ENCODE measurements around the gene SH3PXD2A. TPM values are rescaled to one million over a fixed set of nuclear protein-coding genes. Genes with fewer than 3 reads are reported as not detected.

SH3PXD2A gene
- total and polyA plus RNA-seq, 10 of the 15 experiments (the other 5 are each of a cell fraction or from before 2014, with no cell fraction given) = 0.63 to 14.0 (median 4.4) TPM

DNA sequence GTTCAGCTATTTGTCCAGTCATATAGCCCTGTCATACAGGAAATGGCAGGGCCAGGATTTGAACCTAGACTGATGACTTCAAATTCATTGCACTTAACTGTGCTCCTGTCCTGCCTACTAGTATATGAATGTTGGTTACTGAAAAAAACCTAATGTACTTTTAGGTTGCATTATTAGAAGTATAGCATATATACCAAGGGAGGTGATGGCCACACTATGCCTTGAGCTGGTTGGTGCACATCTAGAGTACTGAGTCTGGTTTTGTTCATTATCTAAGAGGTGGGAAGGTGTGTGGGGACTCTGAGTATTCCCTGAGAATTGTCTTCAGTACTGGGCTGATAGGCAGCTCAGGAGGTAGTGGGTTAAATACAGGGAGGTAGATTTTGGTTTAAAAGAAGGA lies 273.9 kb downstream of the SH3PXD2A start:
- no peaks in the 10 kb centered on the region for H4K20me1 ChIP-seq (ENCODE audit: control insufficient read depth, insufficient read depth)
- TF ChIP-seq SRF (IDR thresholded peaks at IDR 0.05; ENCODE audit: low read depth in 2 of 2, low read length in 2 of 2) (no peak), ZNF622 (IDR thresholded peaks at IDR 0.05) (no peak), NR2C2 (IDR thresholded peaks at IDR 0.05; ENCODE audit: borderline replicate concordance, control insufficient read depth, insufficient read length, low read depth) (no peak), HDGF (IDR thresholded peaks at IDR 0.05) (no peak), WRNIP1 (IDR thresholded peaks at IDR 0.05; ENCODE audit: borderline replicate concordance, low read depth, low read length) (no peak), TAF1 (IDR thresholded peaks at IDR 0.05; ENCODE audit: borderline replicate concordance, low read depth, low read length) (no peak), RBBP5 (conservative IDR thresholded peaks at IDR 0.05) (no peak)
- TF ChIP-seq, protein P1, sequence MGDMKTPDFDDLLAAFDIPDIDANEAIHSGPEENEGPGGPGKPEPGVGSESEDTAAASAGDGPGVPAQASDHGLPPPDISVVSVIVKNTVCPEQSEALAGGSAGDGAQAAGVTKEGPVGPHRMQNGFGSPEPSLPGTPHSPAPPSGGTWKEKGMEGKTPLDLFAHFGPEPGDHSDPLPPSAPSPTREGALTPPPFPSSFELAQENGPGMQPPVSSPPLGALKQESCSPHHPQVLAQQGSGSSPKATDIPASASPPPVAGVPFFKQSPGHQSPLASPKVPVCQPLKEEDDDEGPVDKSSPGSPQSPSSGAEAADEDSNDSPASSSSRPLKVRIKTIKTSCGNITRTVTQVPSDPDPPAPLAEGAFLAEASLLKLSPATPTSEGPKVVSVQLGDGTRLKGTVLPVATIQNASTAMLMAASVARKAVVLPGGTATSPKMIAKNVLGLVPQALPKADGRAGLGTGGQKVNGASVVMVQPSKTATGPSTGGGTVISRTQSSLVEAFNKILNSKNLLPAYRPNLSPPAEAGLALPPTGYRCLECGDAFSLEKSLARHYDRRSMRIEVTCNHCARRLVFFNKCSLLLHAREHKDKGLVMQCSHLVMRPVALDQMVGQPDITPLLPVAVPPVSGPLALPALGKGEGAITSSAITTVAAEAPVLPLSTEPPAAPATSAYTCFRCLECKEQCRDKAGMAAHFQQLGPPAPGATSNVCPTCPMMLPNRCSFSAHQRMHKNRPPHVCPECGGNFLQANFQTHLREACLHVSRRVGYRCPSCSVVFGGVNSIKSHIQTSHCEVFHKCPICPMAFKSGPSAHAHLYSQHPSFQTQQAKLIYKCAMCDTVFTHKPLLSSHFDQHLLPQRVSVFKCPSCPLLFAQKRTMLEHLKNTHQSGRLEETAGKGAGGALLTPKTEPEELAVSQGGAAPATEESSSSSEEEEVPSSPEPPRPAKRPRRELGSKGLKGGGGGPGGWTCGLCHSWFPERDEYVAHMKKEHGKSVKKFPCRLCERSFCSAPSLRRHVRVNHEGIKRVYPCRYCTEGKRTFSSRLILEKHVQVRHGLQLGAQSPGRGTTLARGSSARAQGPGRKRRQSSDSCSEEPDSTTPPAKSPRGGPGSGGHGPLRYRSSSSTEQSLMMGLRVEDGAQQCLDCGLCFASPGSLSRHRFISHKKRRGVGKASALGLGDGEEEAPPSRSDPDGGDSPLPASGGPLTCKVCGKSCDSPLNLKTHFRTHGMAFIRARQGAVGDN (IDR thresholded peaks at IDR 0.05) = no peak
- TF ChIP-seq, protein P2, sequence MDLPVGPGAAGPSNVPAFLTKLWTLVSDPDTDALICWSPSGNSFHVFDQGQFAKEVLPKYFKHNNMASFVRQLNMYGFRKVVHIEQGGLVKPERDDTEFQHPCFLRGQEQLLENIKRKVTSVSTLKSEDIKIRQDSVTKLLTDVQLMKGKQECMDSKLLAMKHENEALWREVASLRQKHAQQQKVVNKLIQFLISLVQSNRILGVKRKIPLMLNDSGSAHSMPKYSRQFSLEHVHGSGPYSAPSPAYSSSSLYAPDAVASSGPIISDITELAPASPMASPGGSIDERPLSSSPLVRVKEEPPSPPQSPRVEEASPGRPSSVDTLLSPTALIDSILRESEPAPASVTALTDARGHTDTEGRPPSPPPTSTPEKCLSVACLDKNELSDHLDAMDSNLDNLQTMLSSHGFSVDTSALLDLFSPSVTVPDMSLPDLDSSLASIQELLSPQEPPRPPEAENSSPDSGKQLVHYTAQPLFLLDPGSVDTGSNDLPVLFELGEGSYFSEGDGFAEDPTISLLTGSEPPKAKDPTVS (IDR thresholded peaks at IDR 0.05; ENCODE audit: low read depth, low read length) = no peak
- TF ChIP-seq, protein P3, sequence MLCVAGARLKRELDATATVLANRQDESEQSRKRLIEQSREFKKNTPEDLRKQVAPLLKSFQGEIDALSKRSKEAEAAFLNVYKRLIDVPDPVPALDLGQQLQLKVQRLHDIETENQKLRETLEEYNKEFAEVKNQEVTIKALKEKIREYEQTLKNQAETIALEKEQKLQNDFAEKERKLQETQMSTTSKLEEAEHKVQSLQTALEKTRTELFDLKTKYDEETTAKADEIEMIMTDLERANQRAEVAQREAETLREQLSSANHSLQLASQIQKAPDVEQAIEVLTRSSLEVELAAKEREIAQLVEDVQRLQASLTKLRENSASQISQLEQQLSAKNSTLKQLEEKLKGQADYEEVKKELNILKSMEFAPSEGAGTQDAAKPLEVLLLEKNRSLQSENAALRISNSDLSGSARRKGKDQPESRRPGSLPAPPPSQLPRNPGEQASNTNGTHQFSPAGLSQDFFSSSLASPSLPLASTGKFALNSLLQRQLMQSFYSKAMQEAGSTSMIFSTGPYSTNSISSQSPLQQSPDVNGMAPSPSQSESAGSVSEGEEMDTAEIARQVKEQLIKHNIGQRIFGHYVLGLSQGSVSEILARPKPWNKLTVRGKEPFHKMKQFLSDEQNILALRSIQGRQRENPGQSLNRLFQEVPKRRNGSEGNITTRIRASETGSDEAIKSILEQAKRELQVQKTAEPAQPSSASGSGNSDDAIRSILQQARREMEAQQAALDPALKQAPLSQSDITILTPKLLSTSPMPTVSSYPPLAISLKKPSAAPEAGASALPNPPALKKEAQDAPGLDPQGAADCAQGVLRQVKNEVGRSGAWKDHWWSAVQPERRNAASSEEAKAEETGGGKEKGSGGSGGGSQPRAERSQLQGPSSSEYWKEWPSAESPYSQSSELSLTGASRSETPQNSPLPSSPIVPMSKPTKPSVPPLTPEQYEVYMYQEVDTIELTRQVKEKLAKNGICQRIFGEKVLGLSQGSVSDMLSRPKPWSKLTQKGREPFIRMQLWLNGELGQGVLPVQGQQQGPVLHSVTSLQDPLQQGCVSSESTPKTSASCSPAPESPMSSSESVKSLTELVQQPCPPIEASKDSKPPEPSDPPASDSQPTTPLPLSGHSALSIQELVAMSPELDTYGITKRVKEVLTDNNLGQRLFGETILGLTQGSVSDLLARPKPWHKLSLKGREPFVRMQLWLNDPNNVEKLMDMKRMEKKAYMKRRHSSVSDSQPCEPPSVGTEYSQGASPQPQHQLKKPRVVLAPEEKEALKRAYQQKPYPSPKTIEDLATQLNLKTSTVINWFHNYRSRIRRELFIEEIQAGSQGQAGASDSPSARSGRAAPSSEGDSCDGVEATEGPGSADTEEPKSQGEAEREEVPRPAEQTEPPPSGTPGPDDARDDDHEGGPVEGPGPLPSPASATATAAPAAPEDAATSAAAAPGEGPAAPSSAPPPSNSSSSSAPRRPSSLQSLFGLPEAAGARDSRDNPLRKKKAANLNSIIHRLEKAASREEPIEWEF (IDR thresholded peaks at IDR 0.05; ENCODE audit: insufficient replicate concordance, low read depth, low read length) = no peak
- H3K36me3 ChIP-seq (ENCODE audit: control insufficient read depth in 2 of 2, insufficient read depth in 2 of 2, low read length in 1 of 2) = no peaks in the 10 kb centered on the region
- H3K4me1 ChIP-seq (ENCODE audit: control insufficient read depth, insufficient read depth, low read length) = 0 out of 2 replicates have a peak, but pooled peaks cover 5% of the 10 kb centered on the region
- SMC1A ChIA-PET (ENCODE audit: uncharacterized antibody, unreplicated experiment) = no interaction called here
- RAD21 ChIA-PET (ENCODE audit: unreplicated experiment) = interaction anchor here (1.2 kb wide), 1 partner anchor 104 kb away, joined by 3 read pairs; no protein-coding TSS in a partner anchor
- in situ Hi-C loops (cut with MboI) (no loop called here), intact Hi-C loops (cut with micrococcal nuclease; ENCODE audit: unreplicated experiment) (no loop called here)
- POLR2A ChIA-PET = no interaction called here
- H3K9me3 ChIP-seq (replicated peaks; ENCODE audit: control insufficient read depth, insufficient read depth, low read length) = no peaks in the 10 kb centered on the region; the same call in 2 of the 3 replicates
- H3K4me3 ChIP-seq = no peak overlapping the region
- DNase-seq (ENCODE audit: low read depth, low spot score) (no peak), ATAC-seq (no peak), FAIRE-seq (no peak)
- CTCF ChIA-PET = interaction anchor here (0.8 kb wide), 1 partner anchor 12 kb away, joined by 3 read pairs; no protein-coding TSS in a partner anchor
- H3K9ac ChIP-seq (ENCODE audit: control insufficient read depth, insufficient read depth, low read length) = no peak overlapping the region
- no peak overlapping the region for H2AFZ ChIP-seq (ENCODE audit: control insufficient read depth, low read depth, low read length)
- H3K27me3 ChIP-seq (replicated peaks in 1 of 2; ENCODE audit: control insufficient read depth in 2 of 2, insufficient read depth in 2 of 2, low read length in 1 of 2) = no peaks in the 10 kb centered on the region; a peak in 3 of 4 replicates
- BruUV-seq (replicated peaks) = no TSS peak
- no peaks in the 10 kb centered on the region for H3K79me2 ChIP-seq (ENCODE audit: control insufficient read depth, insufficient read depth, low read length)
- H3K4me2 ChIP-seq (ENCODE audit: control insufficient read depth, insufficient read depth) = no peak overlapping the region
- no peak overlapping the region for H3K27ac ChIP-seq (ENCODE audit: control insufficient read depth, insufficient read depth)

Measured in GM12878 (cell line).